Renal cortex interstitium (tissue), 11 donors: ENCODE measurements around the gene LHPP. TPM values are rescaled to one million over a fixed set of nuclear protein-coding genes. Genes with fewer than 3 reads are reported as not detected.

Experiments
- DNase-seq, 11 donors: peaks; one replicate each; pipeline ENCODE4 v3.0.0-alpha.2; 2013; ENCODE audit warnings: low read depth in 9 of 11, low spot score in 4 of 11; ENCODE audit errors: extremely low read depth in 1 of 11
- polyA plus RNA-seq, 3 donors: library from polyadenylated mRNA; unstranded; fragments of 120-200 nt; gene quantifications; one replicate each; pipeline ENCODE4 v1.2.1, GENCODE V29; 2013; ENCODE audit not compliant: insufficient read length in 3 of 3

Gene LHPP
- polyA plus RNA-seq, 3 donors = 16.5 to 24.8 (median 22.0) TPM

DNA sequence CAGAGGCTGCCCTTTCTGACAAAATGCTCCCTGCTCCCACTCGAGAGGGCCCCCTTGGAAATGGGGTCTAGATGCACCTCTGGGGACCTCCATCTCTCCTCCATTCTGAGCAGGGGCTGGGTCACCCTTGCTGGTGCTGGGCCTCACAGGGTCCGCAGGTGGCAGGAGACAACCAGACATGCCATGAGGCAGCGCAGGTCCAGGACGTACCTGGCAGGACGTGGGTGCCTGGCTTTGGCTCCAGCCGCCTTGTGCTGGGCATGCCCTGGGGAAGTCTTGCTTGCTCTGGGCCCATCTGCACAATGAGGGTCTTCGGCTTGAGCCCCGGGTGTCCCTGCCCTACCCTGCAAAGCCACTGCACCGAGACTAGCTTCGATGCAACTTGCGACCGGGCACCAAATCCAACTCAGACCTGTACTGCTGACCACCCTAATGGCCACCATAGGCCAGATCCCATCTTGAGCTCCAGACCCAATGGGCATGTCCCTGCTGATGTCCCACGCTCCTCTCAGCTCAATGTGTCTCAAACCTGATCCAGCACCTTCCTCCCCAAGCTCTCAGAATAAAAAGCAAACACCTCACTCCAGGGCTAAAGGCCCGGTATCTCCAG is 175.6 kb downstream of the LHPP start:
- no peak for DNase-seq

- no peak for DNase-seq
Measured at GRCh38 chr10:124637746-124638145, 176.1 kb downstream of the LHPP start.

DNA sequence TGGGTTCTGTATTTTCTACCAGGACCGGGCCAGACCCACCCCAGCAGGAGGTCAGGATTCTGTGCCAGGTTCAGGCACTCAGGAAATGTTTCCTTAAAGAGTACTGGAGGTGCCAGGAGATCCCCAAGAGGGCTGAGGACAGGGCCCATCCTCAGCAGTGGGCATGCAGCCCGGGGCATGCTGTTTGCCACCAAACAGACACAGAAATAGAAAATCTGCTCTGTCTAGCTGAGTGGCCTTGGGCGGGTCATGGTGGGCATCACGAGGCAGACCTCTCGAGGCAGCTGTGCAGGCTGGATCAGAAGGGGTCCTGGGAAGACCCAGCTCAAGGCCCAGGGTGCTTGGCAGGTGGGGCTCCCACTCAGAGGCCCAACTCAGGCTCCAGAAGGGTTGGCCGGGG is 177.6 kb downstream of the LHPP start:
- DNase-seq = no peak

DNA sequence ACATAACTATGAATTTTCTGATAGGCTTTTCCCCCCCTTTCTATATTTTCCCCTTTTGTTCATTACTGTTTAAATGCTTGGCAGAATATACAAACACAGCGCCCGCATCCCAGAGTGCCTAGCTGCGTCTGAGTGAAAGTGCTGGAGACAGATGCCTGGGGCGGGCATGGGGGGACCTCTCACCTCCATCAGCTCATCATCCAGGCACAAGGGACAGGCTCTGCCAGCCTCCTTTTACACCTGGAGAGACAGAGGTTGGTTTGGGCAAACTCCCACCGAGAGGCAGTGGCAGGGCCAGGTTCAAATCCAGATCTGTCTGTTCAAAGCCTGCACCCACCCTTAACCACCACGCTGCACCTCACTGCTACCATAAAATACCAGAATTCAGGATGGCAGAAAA is 178.0 kb downstream of the LHPP start:
- no peak for DNase-seq

DNA sequence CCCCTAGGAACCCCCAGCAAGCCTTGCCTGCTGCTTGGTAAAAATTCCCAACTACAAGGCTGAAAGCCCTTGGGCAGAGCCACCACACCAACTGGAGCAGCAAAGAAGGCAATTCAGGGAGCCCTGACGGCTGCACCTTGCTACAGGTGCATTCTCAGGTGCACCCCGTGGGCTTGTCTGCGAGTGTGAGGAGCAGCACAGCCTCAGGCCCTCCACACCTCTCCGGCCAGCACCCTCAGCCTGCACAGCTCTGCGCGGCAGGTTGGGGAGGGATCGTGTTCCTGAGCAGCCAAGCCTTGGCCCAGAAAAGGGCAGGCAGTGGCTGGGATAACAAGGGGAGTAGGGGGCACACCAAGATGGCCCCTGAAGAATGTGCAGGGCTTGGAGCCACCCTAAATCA is 178.4 kb downstream of the LHPP start:
- DNase-seq = no peak

- DNase-seq = no peak
Measured at GRCh38 chr10:124640538-124641231, 179.1 kb downstream of the LHPP start.

DNA sequence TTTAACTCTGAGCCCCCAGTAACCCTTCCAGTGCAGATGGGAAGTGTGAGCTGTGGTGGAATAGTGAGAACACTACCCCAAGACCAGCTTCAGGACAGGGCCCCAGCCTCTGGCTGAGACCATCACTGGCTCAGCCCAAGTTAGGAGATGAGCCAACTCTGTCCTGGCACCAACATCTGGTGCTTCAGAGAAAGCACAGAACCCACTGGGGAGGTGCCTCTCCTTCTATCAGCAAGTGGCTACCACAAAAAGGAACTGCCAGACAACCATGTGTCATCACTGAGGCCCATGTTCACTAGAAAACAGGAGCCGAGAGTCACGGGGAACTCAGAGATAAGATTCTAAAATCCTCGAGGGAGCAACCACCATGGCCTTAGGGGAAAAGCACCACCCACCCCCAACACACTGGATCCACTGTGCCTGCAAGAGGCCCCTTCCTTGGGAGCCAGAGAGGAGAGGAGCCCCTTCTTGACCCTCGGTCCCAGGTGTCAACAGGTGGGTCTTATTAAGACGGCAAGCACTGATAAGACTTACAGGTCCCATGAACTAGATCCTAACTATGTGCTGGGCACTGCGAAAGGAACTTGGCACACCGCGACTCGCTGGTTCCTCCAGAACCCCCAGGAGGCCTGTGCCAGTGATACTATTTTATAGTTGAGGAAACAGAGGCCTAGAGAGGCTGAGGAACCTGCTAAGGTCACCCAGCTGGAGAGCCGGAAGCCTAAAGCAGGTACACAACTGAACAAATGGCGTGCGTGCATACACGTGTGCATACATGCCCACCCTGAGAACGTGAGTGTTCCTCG is 179.9 kb downstream of the LHPP start:
- DNase-seq = no peak

DNA sequence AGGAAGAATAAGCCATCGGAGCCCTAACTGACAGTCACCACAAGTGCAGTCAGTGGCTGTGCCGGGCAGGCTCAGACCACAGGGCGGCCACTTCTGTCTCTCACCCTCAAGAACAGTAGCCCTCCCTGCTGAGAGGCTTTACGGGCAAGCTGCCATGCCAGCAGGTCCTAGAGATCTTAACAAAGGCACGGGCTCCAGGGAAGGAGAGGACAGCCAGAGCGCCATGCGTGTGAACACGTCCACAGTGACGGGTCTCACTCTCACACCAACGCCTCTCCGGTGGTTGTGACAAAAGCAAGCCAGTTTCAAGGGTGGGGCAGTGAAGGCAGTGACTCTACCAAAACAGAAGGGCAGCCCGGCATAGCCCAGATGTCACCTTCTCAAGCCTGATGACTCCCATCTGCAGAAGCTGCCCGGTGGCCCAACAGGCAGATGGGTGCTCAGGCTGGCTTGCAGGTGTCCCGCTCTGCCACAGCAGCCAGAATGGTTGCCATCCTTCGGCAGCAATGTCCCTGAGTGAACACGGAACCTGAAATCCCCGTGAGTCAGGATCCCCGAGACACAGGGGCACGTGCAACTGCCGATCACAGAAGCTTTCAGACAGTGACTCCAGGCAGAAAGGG is 180.6 kb downstream of the LHPP start:
- DNase-seq = no peak

- DNase-seq = no peak
Measured at GRCh38 chr10:124643330-124644009, 181.8 kb downstream of the LHPP start.

GRCh38 chr10:124644236-124644635 is 182.6 kb downstream of the LHPP start:
- DNase-seq = no peak

- no peak for DNase-seq
Measured at GRCh38 chr10:124644771-124645415, 183.3 kb downstream of the LHPP start.

DNA sequence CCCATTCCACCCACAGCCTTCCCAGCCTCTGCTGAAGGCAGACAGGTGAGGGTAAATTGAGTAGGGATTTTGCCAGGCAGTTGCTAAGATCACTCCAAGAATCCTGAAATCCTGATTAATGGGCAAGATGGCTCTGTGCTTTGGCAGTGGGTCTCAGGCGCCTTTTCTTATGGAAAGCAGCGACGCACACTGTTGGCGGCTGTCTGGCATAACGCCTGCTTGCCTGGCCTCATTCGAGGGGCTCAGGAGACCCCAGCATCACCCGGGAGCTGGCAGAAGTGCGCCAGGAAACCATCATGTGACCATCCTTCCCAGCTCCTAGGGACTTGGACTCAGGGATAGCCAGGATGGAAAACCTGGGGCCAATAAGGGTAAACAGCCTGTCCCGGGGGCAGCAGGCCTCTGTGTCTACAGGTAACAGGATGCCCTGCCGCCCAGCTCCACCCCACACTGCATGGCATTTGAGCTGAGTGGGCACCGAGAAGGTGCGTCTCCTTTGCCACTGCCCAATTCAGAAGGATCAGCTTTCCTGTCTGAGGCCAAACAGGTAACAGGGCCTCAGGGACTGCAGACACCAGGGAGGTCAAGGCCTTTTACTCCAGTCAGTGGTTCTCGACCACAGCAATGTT is 184.0 kb downstream of the LHPP start:
- no peak for DNase-seq

DNA sequence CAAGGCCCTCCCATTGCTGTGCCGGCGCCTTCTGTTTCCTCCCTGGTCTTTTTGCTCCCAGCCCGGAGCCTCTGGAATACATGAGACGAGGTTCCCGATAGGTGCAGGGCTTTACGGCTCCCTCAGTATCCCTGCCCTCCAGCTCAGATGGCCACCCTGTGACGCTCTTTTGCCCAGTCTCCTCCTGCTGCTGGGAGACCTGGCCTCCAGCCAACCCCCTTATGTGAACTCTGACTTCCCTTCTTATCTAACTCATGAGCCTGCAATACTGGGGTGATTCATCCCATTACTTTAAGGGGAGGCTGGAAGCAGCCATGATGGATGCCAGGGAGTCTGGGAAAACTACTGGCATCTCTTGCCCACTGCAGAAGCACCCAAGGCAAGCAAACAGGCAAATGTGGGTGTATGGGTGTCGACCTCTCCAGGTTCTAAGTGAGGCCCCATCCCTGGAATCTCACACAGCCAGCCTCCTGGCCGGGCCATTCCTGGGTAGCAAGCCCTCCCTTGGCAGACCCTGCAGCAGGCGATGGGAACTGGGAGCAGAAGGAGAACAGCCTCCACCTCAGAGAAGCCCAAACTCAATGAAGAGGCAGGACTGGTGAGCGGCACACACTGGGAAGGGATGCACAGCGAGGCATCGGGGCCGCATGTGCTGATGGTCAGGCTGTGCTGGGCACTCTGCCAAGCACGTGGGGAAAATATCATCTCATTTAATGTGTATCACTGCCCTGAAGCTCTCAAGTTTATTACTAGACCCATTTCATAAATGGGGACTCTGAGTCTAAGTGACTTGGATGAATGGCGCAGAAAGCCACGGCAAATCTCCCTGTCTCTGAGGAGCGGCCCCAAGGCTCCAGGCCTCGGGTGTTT is 185.1 kb downstream of the LHPP start:
- DNase-seq = no peak

DNA sequence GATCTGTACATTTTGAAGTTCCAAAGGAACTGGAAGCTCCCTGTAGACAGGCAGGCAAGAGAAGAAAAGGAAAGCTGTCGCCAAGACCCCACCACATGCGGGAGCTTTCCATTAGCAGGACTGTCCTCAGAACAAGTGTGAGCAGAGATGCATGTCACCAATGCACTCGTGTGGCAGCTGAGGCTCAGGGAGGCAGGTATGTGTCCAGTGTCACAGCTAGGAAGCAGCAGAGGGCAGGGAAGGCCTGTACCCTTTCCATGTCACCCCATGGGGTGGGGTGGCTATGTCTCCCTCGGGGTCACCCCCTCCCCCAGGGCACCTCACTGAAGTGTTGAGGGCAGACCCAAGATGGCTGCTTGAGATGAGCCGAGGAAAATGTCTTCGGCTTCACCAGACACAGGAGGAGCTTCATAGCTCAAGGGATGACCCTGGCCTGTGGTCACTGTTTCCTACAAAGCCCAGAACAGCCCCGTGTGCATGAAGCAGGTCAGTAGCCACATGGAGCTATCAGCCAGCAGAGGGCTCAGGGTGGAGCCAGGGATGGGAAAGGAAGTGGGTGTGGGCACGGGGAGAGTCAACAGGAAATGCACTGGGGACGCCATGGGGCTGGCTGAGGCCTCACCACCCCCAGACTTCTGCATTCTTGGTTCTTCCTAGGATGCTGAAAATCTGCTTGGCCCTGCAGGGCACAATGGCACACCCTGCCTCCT is 186.0 kb downstream of the LHPP start:
- no peak for DNase-seq

- DNase-seq = no peak
Measured at GRCh38 chr10:124648131-124648475, 186.5 kb downstream of the LHPP start.

- DNase-seq = peak in 4 of 11 donors; percentile 46 to 59 (median 52)
Measured at GRCh38 chr10:124648738-124649137, 187.1 kb downstream of the LHPP start.

DNA sequence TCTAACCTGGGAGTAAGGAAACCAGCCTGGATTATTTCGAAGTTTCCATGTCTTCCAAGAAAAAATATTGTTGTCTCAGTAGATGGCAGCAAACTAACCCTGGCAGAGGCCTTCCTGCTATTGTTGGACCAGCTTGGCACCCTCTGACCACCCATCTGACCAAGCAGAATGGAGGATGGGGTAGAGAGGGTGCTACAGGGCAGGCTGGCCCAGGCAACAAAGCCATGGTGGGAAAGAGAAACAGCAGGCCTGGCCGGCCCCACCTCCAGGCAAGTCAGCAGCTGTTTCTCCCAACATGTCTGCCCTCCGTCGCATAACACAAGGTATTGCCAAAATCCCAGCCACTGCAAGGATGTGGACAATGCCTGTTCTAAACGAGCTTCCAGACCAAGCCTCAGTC is 187.6 kb downstream of the LHPP start:
- no peak for DNase-seq
